Ishikawa (cell line): ENCODE results near the gene XRCC1.

ENCODE experiments used
- CEBPB ChIP-seq: IDR thresholded peaks from 2 replicates; pipeline ENCODE4 v1.6.1; 2012
- CREB1 ChIP-seq: IDR thresholded peaks from 2 replicates; pipeline ENCODE4 v1.6.1; 2012; ENCODE audit warnings: low read depth
- EGR1 ChIP-seq: IDR thresholded peaks from 2 replicates; pipeline ENCODE4 v1.6.1; 2012
- EP300 ChIP-seq: IDR thresholded peaks from 2 replicates; pipeline ENCODE4 v1.6.1; 2012; ENCODE audit warnings: borderline replicate concordance
- FOXM1 ChIP-seq: IDR thresholded peaks from 2 replicates; pipeline ENCODE4 v1.6.1; 2012; ENCODE audit warnings: low read depth, borderline replicate concordance
- MAX ChIP-seq: IDR thresholded peaks from 2 replicates; pipeline ENCODE4 v1.6.1; 2012
- NFIC ChIP-seq: IDR thresholded peaks from 2 replicates; pipeline ENCODE4 v1.6.1; 2012
- RAD21 ChIP-seq: IDR thresholded peaks from 2 replicates; pipeline ENCODE4 v1.6.1; 2012; ENCODE audit warnings: low read depth
- REST ChIP-seq: IDR thresholded peaks from 2 replicates; pipeline ENCODE4 v1.6.1; 2012; ENCODE audit warnings: low read depth, mild to moderate bottlenecking
- TAF1 ChIP-seq: IDR thresholded peaks from 2 replicates; pipeline ENCODE4 v1.6.1; 2012; ENCODE audit warnings: low read depth, mild to moderate bottlenecking
- TCF12 ChIP-seq: IDR thresholded peaks from 2 replicates; pipeline ENCODE4 v1.6.1; 2012; ENCODE audit warnings: low read depth
- TEAD4 ChIP-seq: IDR thresholded peaks from 2 replicates; pipeline ENCODE4 v1.6.1; 2012
- YY1 ChIP-seq: IDR thresholded peaks from 2 replicates; pipeline ENCODE4 v1.6.1; 2012; ENCODE audit warnings: low read depth
- ZBTB7A ChIP-seq: IDR thresholded peaks from 2 replicates; pipeline ENCODE4 v1.6.1; 2012; ENCODE audit warnings: low read depth
- TF ChIP-seq, protein P1 (sequence below): IDR thresholded peaks from 2 replicates; pipeline ENCODE4 v1.6.1; 2012

XRCC1 gene

DNA sequence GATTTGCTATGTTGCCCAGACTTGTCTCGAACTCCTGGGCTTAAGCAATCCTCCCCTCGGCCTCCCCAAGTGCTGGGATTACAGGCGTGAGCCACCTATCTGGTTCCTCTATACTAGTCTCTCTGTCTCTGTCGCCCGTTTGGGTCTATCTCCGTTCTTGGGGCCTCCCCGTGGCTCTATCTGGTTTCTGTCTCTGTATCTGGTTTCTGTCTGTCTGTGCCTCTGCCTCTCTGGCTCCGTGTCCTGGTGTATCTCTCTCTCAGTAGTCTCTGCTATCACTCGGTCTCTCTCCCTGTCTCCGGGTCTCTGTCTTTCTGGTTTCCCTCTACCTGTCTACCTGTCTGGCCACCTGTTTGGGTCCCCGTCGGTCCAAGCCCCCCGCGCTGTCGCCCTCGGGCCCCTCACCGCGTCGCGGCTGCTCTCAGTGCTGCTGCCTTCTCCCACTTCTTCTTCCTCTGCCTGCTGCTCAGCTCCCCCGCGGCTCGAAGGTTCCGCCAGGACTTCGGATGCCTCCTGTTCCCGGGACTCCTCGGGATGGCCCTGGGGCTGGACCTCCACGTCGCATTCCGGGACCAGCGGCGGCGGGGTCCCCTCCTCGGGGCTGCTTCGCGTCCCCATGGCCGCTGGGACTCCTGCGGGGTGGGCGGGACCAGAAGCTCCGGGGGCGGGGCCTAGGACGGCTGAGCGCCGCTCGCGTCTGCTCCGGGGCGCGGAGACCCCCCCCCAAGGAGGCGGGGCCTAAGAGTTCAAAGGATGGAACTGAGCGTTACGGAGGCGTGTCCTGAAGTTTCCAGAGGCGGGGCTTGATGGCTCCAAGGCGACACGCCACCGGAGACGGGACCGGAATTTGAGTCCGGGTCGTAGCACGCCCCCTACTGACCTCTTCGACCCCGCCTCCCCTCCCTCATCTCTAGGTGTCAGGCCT is 71.6 kb downstream of the XRCC1 start:
- TF ChIP-seq EGR1 (no peak), YY1 (peak; percentile 33; the same call in 1 of the 2 replicates), ZBTB7A (peak; percentile 94; the same call in 1 of the 2 replicates), NFIC (no peak), TAF1 (0 out of 2 replicates have a peak, but pooled peaks have one; percentile 28), TEAD4 (no peak), CEBPB (no peak)

GRCh38 chr19:43502419-43502976 is 72.8 kb downstream of the XRCC1 start:
- TF ChIP-seq EGR1 (no peak), TAF1 (no peak), NFIC (no peak), REST (no peak), YY1 (no peak), TEAD4 (no peak), CEBPB (no peak), RAD21 (no peak), ZBTB7A (no peak)

- TF ChIP-seq NFIC (no peak), FOXM1 (no peak), TEAD4 (no peak)
These were observed 73.5 kb downstream of the XRCC1 start for GRCh38 chr19:43501661-43502418.

GRCh38 chr19:43499042-43499441 is 76.3 kb downstream of the XRCC1 start:
- no peak for TF ChIP-seq MAX
- TF ChIP-seq YY1: no peak
- no peak for TF ChIP-seq TAF1
- no peak for TF ChIP-seq TCF12

DNA sequence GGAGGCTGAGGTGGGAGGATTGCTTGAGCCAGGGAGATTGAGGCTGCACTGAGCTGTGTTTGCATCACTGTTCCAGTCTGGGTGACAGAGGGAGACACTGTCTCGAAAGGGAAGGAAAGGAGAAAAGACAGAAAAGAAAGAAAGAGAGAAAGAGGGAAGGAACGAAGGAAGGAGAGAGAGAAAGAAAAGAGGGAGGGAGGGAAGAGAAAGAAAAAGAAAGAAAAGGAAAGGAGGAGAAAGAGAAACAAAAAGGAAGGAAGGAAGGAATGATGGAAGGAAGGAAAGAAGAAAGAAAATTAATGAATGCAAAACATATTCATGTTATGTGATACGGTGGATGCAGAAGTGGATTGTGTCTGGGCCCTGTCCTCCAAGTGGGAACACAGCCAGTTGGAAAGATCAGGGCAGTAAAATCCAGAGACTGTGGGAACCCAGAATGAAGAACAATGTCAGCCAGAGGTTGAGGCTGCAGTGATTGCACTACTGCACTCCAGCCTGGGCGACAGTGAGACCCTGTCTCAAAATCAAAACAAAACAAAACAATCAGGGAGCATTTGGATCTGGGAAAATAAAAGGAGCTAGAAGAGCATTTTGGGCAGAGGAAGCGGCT is 77.0 kb downstream of the XRCC1 start:
- TF ChIP-seq TCF12: no peak
- TF ChIP-seq ZBTB7A: no peak
- TF ChIP-seq EP300: no peak
- TF ChIP-seq FOXM1: no peak

DNA sequence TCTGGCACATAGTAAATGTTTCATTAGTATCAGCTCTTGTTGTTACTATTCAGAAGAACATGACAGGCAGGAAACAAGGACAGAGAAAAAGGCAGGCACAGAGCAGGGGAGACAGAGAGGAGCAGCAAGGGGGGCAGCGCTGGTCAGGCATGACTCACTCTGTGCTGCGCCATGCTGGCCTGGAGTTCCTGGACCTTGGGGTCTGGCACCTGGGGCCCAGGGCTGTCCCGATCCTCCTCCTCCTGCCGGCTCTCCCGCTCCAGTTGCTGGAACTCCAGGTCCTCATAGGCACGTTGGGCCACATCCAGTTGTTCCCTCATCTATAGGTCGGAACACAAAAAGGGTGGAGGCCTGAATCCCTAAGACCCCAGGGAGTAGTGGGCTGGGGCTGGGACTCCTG is 78.4 kb downstream of the XRCC1 start:
- TF ChIP-seq MAX (no peak), EP300 (no peak), TCF12 (no peak), TAF1 (no peak), ZBTB7A (no peak), FOXM1 (no peak), CREB1 (no peak), NFIC (no peak), RAD21 (no peak), YY1 (no peak), TEAD4 (no peak), REST (no peak), CEBPB (no peak), EGR1 (no peak)
- TF ChIP-seq, protein P1, sequence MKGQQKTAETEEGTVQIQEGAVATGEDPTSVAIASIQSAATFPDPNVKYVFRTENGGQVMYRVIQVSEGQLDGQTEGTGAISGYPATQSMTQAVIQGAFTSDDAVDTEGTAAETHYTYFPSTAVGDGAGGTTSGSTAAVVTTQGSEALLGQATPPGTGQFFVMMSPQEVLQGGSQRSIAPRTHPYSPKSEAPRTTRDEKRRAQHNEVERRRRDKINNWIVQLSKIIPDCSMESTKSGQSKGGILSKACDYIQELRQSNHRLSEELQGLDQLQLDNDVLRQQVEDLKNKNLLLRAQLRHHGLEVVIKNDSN: no peak
